Measurements from ENCODE around the gene HTR1E. TPM values are rescaled to one million over a fixed set of nuclear protein-coding genes. Genes with fewer than 3 reads are reported as not detected.

The HTR1E gene
- total and polyA plus RNA-seq, 8 donors: 0.43 to 0.70 (median 0.51) TPM; not detected in 2

GRCh38 chr6:86934365-86934764, 3.0 kb upstream of the HTR1E start:
- no peaks in the 10 kb centered on the region for H3K9me3 ChIP-seq
- no peak overlapping the region for H3K27ac ChIP-seq
- H3K4me3 ChIP-seq: no peak overlapping the region
- TF ChIP-seq, protein P1, sequence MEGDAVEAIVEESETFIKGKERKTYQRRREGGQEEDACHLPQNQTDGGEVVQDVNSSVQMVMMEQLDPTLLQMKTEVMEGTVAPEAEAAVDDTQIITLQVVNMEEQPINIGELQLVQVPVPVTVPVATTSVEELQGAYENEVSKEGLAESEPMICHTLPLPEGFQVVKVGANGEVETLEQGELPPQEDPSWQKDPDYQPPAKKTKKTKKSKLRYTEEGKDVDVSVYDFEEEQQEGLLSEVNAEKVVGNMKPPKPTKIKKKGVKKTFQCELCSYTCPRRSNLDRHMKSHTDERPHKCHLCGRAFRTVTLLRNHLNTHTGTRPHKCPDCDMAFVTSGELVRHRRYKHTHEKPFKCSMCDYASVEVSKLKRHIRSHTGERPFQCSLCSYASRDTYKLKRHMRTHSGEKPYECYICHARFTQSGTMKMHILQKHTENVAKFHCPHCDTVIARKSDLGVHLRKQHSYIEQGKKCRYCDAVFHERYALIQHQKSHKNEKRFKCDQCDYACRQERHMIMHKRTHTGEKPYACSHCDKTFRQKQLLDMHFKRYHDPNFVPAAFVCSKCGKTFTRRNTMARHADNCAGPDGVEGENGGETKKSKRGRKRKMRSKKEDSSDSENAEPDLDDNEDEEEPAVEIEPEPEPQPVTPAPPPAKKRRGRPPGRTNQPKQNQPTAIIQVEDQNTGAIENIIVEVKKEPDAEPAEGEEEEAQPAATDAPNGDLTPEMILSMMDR (IDR thresholded peaks at IDR 0.05): no peak
- no peak for ATAC-seq
- H3K4me1 ChIP-seq: no peaks in the 10 kb centered on the region
- intact Hi-C loops (cut with DNase I): no loop called here
- no peak for DNase-seq
- H3K27me3 ChIP-seq: peaks cover 23 to 53% of the 10 kb centered on the region in 2 donors
- no peaks in the 10 kb centered on the region for H3K36me3 ChIP-seq

GRCh38 chr6:86936834-86937218, 502 bp upstream of the HTR1E start:
- Histone ChIP-seq H3K4me1 (no peaks in the 10 kb centered on the region), H3K27me3 (peaks cover 23 to 56% of the 10 kb centered on the region in 2 donors), H3K4me3 (no peak overlapping the region), H3K27ac (no peak overlapping the region), H3K36me3 (no peaks in the 10 kb centered on the region), H3K9me3 (no peaks in the 10 kb centered on the region)
- peak in 1 of 4 donors; percentile 61 for DNase-seq
- intact Hi-C loops (cut with DNase I): no loop called here
- no peak for ATAC-seq
- TF ChIP-seq, protein P1 (IDR thresholded peaks at IDR 0.05): no peak

- Histone ChIP-seq H3K9me3 (no peaks in the 10 kb centered on the region), H3K4me1 (no peaks in the 10 kb centered on the region), H3K27me3 (peaks cover 23 to 56% of the 10 kb centered on the region in 2 donors), H3K36me3 (no peaks in the 10 kb centered on the region), H3K27ac (no peak overlapping the region), H3K4me3 (no peak overlapping the region)
- no peak for ATAC-seq
- DNase-seq: no peak
- intact Hi-C loops (cut with DNase I): no loop called here
- TF ChIP-seq, protein P1 (IDR thresholded peaks at IDR 0.05): no peak
Observed at GRCh38 chr6:86938814-86939213, 1.5 kb downstream of the HTR1E start.

DNA sequence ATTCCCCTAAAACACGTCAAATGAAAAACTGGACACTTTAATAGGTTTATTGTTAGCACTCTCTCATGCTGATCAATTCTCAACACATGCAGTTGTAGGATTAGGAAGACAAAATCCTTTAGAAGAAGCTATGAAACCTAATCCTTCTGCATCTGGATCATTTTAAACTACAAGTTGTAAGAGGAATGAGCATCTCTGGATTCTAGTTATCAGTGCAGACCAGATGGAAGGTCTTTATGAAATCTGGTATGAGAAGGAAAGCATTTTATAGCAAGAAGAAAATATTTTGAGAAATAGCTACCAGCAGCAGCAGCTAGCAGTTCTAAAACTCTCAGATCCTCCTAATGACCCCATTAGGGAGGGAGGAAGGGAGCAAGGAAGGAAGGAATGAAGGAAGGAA, 4.1 kb downstream of the HTR1E start:
- ATAC-seq (no peak), DNase-seq (no peak)
- no peaks in the 10 kb centered on the region for H3K36me3 ChIP-seq
- peaks cover 14 to 32% of the 10 kb centered on the region in 2 donors for H3K27me3 ChIP-seq
- no peak overlapping the region for H3K4me3 ChIP-seq
- no peak overlapping the region for H3K27ac ChIP-seq
- H3K4me1 ChIP-seq: no peaks in the 10 kb centered on the region
- intact Hi-C loops (cut with DNase I): no loop called here
- H3K9me3 ChIP-seq: no peaks in the 10 kb centered on the region
- TF ChIP-seq, protein P1 (IDR thresholded peaks at IDR 0.05): no peak

- Histone ChIP-seq H3K36me3 (no peaks in the 10 kb centered on the region), H3K27me3 (peaks cover 5 to 17% of the 10 kb centered on the region in 2 donors), H3K9me3 (no peaks in the 10 kb centered on the region), H3K4me3 (no peak overlapping the region), H3K27ac (no peak overlapping the region), H3K4me1 (no peaks in the 10 kb centered on the region)
- intact Hi-C loops (cut with DNase I): no loop called here
- no peak for DNase-seq
- TF ChIP-seq, protein P1 (IDR thresholded peaks at IDR 0.05): no peak
- no peak for ATAC-seq
Observed at GRCh38 chr6:86942769-86943516, 5.6 kb downstream of the HTR1E start.

Measured in left lung (tissue), 10 donors.